PC-9 (cell line): Measurements from ENCODE around the gene ATP8B1. TPM values are rescaled to one million over a fixed set of nuclear protein-coding genes. Genes with fewer than 3 reads are reported as not detected.
A peak's percentile ranks its signal among the peaks of the same experiment; 100 is the strongest.

ENCODE experiments used
- BruUV-seq: library from RNA; stranded (reverse); fragments of 400-500 nt; replicated peaks from 2 replicates; lab custom pipeline; 2021; lab: Mats Ljungman, UMichigan
- CTCF ChIA-PET: fragments of 300-600 bp; sonication (Branson Sonifier 250); formaldehyde crosslinking; loops from one replicate; lab custom pipeline; 2022; ENCODE audit warnings: antibody characterized with exemption; lab: Charles Lee
- POLR2A ChIA-PET: fragments of 300-600 bp; sonication (Branson Sonifier 250); formaldehyde crosslinking; loops from one replicate; lab custom pipeline; 2022; ENCODE audit warnings: antibody characterized with exemption; ENCODE audit not compliant: unreplicated experiment; lab: Charles Lee
- DNase-seq, 2 experiments: peaks; one replicate each; pipeline versions ENCODE4 v3.0.0 to v3.0.0-alpha.2; 2015 to 2022; ENCODE audit warnings: mixed read lengths in 1 of 2
- H2AFZ ChIP-seq: fragments of 200-600 bp; sonication (generic); 2 replicates; pipeline ENCODE4 v1.8.1; 2017; ENCODE audit warnings: antibody characterized with exemption
- H3F3A ChIP-seq: fragments of 200-600 bp; sonication (generic); 2 replicates; pipeline ENCODE4 v1.8.1; 2017; ENCODE audit warnings: antibody characterized with exemption, mild to moderate bottlenecking, low read depth; ENCODE audit not compliant: insufficient read depth
- H3K27ac ChIP-seq: fragments of 200-600 bp; sonication (generic); 2 replicates; pipeline ENCODE4 v1.6.1; 2016; ENCODE audit warnings: mixed run types
- H3K27me3 ChIP-seq: fragments of 200-600 bp; sonication (generic); 2 replicates; pipeline ENCODE4 v1.6.1; 2016; ENCODE audit warnings: low read depth, mixed run types; ENCODE audit not compliant: insufficient read depth
- H3K36me3 ChIP-seq: fragments of 200-600 bp; sonication (generic); 2 replicates; pipeline ENCODE4 v1.6.1; 2016; ENCODE audit warnings: low read depth, mixed run types
- H3K4me1 ChIP-seq: fragments of 200-600 bp; sonication (generic); replicated peaks from 2 replicates; pipeline ENCODE4 v1.6.1; 2016; ENCODE audit warnings: mixed run types; ENCODE audit not compliant: insufficient read depth
- H3K4me2 ChIP-seq: fragments of 200-600 bp; sonication (generic); 2 replicates; pipeline ENCODE4 v1.6.1; 2017; ENCODE audit warnings: mixed run types
- H3K4me3 ChIP-seq: fragments of 200-600 bp; sonication (generic); 2 replicates; pipeline ENCODE4 v1.6.1; 2016; ENCODE audit warnings: mixed run types
- H3K79me2 ChIP-seq: fragments of 200-600 bp; sonication (generic); 2 replicates; pipeline ENCODE4 v1.6.1; 2017; ENCODE audit warnings: low read depth, mixed run types
- H3K9me2 ChIP-seq: fragments of 200-600 bp; sonication (generic); 2 replicates; pipeline ENCODE4 v1.8.1; 2017; ENCODE audit warnings: mild to moderate bottlenecking; ENCODE audit not compliant: insufficient read depth
- H3K9me3 ChIP-seq: fragments of 200-600 bp; sonication (generic); 2 replicates; pipeline ENCODE4 v1.8.1; 2016; ENCODE audit warnings: low read depth; ENCODE audit not compliant: insufficient read depth
- H4K20me1 ChIP-seq: fragments of 200-600 bp; sonication (generic); 2 replicates; pipeline ENCODE4 v1.8.1; 2017; ENCODE audit not compliant: insufficient read depth
- CTCF ChIP-seq: fragments of 200-600 bp; sonication (generic); conservative IDR thresholded peaks from 2 replicates; pipeline ENCODE4 v1.6.1; 2017; ENCODE audit warnings: mixed run types, antibody characterized with exemption, mild to moderate bottlenecking, moderate library complexity
- EZH2 ChIP-seq: fragments of 200-600 bp; sonication (generic); IDR thresholded peaks from 2 replicates; pipeline ENCODE4 v1.8.0; 2017; ENCODE audit warnings: antibody characterized with exemption, low read depth
- intact Hi-C: fragments of 100-400 bp; cut with micrococcal nuclease; formaldehyde crosslinking; loops from one replicate; pipeline ENCODE4 v1.10.0; 2022; ENCODE audit not compliant: unreplicated experiment
- total RNA-seq: library from RNA; stranded (reverse); gene quantifications from 2 replicates; pipeline ENCODE4 v1.2.3, GENCODE V29; 2021

The ATP8B1 gene
- total RNA-seq, 1 experiment from 2014 or later = 23.4 TPM

GRCh38 chr18:57764087-57764486 lies 39.0 kb downstream of the ATP8B1 start:
- intact Hi-C loops = no loop called here
- Histone ChIP-seq H2AFZ (no peak overlapping the region), H3K9me3 (no peaks in the 10 kb centered on the region), H3K9me2 (no peaks in the 10 kb centered on the region), H3K4me3 (no peak overlapping the region), H3K27me3 (no peaks in the 10 kb centered on the region), H4K20me1 (no peaks in the 10 kb centered on the region), H3K36me3 (peaks cover 9% of the 10 kb centered on the region), H3K27ac (no peak overlapping the region), H3K4me1 (peaks cover 24% of the 10 kb centered on the region), H3F3A (peaks cover 11% of the 10 kb centered on the region), H3K79me2 (peaks cover 67% of the 10 kb centered on the region), H3K4me2 (no peak overlapping the region)
- TF ChIP-seq EZH2 (no peak), CTCF (no peak)
- no TSS peak for BruUV-seq
- no peak for DNase-seq
- CTCF ChIA-PET = no interaction called here
- POLR2A ChIA-PET = no interaction called here

- no peaks in the 10 kb centered on the region for H3K27me3 ChIP-seq
These were observed 40.4 kb downstream of the ATP8B1 start for GRCh38 chr18:57762686-57763085.

GRCh38 chr18:57759650-57760049 lies 43.5 kb downstream of the ATP8B1 start:
- CTCF ChIA-PET = interaction anchor here (0.7 kb wide), 1 partner anchor 20 kb away, joined by 4 read pairs; no protein-coding TSS in a partner anchor
- H4K20me1 ChIP-seq = no peaks in the 10 kb centered on the region
- H3K4me2 ChIP-seq = no peak overlapping the region
- intact Hi-C loops = no loop called here
- no peaks in the 10 kb centered on the region for H3K9me2 ChIP-seq
- H3K4me3 ChIP-seq = no peak overlapping the region
- peaks cover 3% of the 10 kb centered on the region for H3K36me3 ChIP-seq
- H3K27ac ChIP-seq = no peak overlapping the region
- peaks cover 31% of the 10 kb centered on the region for H3K79me2 ChIP-seq
- BruUV-seq = no TSS peak
- POLR2A ChIA-PET = no interaction called here
- DNase-seq = peak; percentile 47 to 72
- peaks cover 15% of the 10 kb centered on the region for H3F3A ChIP-seq
- no peaks in the 10 kb centered on the region for H3K9me3 ChIP-seq
- H2AFZ ChIP-seq = no peak overlapping the region
- TF ChIP-seq CTCF = no peak
- TF ChIP-seq EZH2 = no peak
- H3K4me1 ChIP-seq = peaks cover 16% of the 10 kb centered on the region; the same call in 1 of the 2 replicates
- H3K27me3 ChIP-seq = no peaks in the 10 kb centered on the region

More at GRCh38 chr18:57762686-57763085, 40.4 kb downstream of the ATP8B1 start:
- ChIA-PET CTCF (no interaction called here), POLR2A (no interaction called here)
- Histone ChIP-seq H3K4me3 (no peak overlapping the region), H4K20me1 (no peaks in the 10 kb centered on the region), H3K27ac (no peak overlapping the region), H3K4me1 (peaks cover 16% of the 10 kb centered on the region; the same call in 1 of the 2 replicates), H2AFZ (no peak overlapping the region), H3K9me3 (no peaks in the 10 kb centered on the region), H3K79me2 (peaks cover 58% of the 10 kb centered on the region), H3K9me2 (no peaks in the 10 kb centered on the region), H3K36me3 (peaks cover 9% of the 10 kb centered on the region), H3F3A (peaks cover 11% of the 10 kb centered on the region), H3K4me2 (no peak overlapping the region)
- no peak for TF ChIP-seq CTCF
- no peak for TF ChIP-seq EZH2
- intact Hi-C loops = no loop called here
- no TSS peak for BruUV-seq
- no peak for DNase-seq
